ENCODE results near the gene PARVB.
"Not testable (repeated sequence)": the region's sequence is repeated elsewhere in the genome, so short reads cannot be mapped to it uniquely, and the experiment has no call there.

The PARVB gene

DNA sequence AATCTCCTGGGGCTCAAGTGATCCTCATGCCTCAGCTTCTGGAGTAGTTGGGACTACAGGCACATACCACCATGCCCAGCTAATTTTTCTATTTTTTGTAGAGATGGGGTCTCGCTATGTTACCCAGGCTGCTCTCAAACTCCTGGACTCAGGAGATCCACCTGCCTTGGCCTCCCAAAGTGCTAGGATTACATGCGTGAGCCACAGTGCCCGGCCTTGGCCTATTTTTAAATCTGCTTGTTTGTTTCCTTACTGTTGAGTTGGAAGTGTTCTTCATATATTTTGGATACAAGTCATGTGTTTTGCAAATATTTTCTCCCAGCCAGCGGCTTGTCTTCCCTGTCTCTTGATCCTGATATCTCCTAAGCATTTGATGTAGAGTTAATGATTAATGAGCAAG is 5.0 kb downstream of the PARVB start:
- no peak for DNase-seq

DNA sequence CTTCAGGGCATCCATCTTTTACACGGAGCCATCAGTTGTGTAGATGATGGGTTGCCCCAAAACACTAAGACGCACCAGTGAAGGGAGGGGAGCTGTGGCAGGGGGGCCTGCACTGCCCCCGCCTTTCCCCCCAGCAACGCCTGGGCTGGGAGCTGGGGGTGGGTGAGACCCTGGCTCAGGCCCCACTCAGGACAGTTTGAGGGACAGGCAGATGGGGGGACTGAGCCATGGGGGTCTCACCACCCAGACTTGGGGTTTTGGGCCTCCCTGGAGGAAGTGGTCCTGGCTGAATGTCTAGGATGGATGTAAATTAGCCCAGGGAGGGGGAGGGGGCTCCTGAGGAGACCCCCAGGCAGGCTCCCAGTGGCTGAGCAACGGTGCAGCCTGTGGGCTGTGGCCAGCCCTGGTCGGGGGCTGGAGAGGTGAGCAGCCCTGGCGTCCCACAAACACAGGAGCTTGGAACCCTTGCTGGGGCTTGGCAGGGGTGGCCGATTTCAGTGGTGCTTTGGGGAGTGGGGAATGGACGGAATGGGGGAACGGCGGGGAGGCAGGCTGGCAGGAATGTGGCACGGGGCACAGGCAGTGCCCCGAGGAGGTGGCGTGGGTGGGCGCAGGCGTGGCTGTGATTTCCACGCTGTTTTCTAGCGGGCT is 6.1 kb downstream of the PARVB start:
- no peak for DNase-seq

DNA sequence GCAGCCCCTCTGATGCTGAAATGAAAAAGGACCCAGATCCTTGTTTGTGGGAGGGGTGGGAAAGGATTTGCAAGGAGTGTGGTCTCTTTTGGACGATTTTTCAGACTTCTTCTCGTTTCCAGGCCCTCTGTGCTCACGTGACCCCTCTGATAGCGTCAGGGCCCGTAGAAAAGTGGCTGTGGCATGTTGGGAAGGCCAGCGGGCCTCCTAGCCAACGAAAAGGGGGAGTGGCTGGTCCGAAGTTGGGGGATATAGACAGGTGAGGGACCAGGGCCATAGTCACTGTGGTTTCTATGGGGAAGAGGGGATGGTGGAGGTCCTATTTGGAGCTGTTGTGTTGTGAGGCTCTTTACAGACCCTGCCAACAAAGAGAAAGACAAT is 6.6 kb downstream of the PARVB start:
- DNase-seq: no peak

DNA sequence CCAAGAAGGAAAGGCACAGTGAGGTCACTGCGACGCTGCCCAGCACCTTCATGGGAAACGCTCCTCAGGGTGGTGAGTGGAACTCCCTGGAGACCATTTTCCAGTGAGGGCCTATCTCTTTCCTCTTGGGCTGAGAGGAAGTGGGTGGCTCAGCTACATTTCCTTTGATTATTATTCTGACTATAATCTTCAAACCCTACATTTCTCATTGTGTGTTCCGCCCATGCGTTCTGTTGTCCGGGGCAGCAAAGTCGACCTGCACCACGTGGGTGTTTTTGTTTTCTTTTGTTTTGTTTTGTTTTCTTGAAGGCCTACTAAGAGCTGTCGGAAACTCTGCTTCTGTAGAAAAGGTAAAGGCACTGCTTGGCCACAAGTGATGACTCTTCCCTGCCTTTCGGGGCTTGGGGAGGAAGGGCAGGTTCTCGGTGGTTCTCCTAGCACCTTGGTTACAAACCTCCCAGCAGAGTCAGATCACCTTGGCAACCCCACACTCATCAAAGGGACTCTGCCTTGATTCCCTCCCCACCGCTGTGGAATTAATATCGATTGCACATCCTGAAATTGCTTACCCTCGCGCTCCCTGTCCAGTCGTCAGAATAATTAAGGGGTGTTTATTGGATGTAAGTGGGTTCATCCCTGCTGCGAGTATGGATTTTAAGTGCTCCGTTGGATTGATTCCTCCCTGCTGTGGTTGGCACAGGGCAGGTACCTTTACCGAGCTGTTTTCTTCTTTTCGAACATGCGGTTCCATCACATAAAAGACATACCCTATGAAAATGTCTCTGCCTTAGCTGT is 7.3 kb downstream of the PARVB start:
- no peak for DNase-seq

DNA sequence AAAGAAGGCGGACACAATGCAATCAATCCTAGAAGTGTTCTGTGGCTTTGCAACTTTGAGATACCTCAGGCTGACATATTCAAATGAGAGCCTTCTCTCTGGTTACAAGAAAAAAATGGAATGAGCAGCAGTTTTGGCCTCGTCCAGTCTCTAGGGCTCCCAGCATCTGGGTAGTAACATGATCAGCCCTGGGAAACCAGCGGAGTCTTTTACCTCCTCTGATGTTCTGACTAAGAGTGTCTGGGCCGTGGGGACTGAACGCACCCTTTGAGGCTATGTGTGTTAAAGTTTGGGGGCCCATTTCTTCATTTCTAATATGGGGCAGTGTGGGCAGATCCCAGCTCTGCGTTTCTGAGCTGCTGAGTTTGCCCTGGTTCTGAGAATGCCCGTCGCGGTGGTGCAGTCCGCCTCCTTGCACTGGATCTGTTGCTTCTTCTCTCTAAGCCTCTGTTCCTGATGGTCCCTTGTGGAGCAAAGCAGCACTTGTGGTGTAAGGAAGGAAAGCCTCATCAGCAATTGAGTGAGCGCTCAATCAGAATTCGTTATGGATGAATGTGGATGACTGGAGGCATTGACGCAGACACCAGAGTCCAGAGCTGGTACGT is 8.1 kb downstream of the PARVB start:
- no peak for DNase-seq

DNA sequence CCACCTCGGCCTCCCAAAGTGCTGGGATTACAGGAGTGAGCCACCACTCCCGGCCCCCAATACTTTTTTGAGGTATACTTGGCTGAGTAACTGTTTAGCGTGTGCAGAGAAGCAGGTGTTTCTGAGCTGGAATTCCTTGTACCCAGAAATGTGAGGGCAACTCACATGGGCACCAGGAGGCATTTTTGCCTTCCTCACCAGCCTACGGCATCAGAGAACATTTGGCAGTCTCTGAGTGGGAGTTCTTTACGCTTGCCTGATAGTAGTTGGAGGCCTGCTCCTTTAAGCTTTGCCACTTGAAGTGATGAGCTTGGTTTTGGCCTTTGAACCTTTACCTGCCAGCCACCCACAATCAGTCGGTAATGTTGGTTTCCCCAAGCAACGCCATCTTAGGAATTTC is 9.2 kb downstream of the PARVB start:
- no peak for DNase-seq

DNA sequence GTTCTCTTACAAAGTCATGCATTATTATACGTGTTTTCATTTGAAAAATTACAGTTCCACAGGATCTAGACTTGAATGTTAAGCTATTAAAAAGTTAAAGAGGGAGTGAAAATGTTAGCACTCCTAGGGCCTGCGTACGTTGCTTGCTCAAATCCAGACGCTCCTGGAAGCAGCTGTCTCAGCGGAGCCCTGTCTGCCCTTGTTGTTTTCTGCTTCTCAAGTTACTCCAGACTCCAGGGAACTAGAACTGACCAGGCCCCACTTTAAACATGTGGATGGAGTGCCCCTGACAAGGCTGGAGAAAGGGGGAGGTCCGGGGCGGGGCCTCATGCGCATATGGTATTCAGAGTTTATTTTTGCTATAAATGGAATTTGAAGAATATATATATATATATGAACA is 9.6 kb downstream of the PARVB start:
- no peak for DNase-seq

DNA sequence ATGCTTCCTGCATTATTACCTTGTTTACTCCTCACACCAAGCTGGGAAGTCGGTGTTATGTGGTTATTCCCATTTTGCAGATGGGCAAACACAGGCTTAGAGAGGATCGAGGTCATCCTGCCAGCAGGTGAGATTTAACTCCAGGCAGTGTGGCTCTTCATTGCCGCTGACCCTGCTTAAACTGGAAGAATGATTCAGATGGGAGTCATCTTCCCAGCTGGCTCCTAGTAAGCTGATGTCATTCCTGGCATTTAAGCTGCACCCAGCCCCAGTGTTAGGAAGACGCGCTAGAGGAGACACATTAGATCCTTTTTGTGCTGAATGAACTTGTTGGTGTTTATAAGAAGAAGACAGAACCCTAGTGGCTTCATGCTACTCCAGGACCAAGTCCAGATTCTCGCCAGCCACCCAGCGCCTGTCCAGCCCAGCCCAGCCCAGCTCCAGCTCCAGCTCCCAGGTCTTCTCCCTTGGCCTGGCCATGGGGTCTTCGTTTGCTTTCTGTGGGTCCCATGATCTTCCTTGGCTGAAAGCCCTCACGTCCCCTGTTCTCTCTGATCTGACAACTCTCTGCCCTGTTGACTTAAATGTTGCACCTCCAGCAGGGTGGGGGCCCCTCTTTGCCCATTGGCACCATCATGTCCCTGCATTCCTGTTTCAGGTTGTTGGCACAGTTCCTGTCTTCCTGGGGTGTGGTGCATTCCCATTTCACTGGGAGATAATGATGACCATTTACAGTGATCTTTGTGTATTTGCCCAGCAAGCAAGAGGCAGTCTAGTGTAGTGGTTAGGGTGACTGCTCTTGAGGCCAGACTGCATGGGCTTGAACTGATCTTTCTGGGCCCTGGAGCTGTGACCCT is 13.6 kb downstream of the PARVB start:
- no peak for DNase-seq

DNA sequence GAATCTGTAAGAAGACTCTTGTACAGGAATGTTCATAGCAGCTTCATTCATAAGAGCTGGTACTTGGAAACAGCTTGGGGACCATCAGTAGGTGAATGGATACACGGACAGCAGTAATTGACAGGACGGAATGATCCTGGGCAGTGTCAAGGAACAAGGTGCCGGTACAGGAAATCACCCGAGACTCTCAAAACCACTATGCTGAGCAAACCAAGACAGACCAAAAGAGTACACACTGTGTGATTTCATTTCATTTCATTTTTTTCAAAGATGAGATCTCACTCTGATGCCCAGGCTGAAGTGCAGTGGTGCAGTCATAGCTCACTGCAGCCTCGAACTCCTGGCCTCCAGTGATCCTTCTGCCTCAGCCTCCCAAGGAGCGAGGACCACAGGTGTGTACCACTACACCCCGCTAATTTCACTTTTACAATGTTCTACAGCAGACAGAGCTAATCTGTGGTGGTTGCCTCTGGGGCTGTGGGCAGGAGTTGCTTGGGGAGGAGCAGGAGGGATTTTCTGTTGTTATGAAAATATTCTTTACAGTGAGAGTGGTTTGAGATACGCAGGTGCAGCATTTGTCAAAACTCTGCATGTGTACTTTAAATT is 15.6 kb downstream of the PARVB start:
- no peak for DNase-seq

DNA sequence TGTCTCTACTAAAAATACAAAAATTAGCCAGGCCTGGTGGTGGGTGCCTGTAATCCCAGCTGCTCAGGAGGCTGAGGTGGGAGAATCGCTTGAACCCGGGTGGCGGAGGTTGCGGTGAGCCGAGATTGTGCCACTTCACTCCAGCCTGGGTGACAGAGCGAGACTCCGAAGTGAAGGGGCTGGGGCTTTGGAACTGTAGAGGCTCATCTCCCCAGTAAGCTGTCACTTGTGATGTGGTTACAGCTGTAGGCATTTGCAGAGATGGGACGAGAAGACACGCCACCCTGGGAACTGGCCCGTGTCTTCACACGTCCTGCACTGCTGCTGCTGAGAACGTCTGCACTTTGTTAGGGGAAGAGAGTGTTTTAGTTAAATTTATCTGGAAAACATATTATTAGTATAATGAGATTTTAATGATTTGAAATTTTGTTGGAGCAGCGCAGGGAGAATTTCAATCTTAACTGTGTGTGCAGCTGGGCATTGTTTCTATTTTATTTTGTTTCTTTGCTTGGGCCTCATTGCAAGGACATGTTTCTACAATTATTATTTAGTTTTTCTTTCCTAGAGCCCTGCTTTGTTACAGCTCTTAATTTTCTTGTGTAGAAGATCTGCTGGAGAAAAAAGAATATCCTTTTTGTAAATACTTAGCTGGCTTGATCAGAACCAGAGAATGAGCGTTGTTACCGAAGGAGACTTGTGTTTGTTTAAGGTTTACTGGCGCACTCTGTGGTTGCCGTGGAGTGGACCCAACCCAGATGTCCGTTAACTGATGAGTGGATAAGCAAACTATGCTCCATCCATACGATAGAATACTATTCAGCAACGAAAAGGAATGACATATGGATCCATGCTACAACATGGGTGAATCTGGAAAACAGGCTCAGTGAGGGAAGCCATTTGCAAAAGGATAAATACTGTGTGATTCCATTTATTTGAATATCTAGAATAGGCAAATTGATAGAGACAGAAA is 18.4 kb downstream of the PARVB start:
- no peak for DNase-seq

DNA sequence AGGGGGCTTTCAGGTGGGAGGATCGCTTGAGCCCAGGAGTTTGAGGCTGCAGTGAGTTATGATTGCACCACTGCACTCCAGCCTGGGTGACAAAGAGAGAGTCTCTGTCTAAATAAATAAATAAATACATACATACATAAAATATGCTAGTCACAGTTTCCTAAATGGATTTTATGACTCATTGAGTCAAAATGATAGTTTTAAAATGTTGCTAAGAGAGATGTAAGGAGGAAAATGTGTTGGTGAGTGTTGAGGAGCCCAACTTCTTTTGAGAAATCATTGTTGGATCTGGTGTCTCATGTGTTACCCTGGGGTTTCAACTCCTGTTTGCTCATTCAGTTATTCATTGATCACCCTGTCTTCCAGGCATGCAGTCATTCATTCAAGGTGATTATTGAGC is 21.0 kb downstream of the PARVB start:
- DNase-seq: no peak

DNA sequence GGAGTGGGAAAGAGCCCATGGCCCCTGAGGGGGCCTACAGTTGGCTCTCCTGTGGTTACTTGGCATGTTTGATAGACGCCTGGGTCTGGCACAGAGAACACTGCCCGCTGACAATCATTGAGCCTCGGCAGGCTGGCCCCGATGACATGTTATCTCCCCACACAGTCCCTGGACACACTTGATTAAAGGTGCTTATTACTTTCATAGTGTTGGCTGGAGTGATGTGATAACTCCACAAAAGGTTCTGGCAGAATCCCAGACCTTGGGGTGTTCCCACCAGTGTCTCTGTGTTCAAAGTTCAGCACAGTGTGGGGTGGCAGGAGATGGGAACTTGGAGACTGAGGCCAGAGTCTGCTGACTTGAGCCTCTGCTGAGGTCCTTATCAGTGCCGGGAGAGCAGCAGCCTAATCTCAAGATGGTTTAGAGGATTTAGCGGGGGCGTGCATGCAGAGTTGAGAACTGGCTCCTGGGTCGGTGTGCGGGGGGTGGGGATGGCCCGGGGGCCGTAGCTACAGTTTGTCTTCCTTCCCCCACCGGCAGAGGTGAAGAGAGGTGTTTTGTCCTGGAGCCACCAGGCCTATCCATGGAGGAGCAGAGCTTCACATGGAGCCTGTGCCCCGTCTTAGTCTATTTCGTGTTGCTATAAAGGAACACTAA is 22.5 kb downstream of the PARVB start:
- no peak for DNase-seq

DNA sequence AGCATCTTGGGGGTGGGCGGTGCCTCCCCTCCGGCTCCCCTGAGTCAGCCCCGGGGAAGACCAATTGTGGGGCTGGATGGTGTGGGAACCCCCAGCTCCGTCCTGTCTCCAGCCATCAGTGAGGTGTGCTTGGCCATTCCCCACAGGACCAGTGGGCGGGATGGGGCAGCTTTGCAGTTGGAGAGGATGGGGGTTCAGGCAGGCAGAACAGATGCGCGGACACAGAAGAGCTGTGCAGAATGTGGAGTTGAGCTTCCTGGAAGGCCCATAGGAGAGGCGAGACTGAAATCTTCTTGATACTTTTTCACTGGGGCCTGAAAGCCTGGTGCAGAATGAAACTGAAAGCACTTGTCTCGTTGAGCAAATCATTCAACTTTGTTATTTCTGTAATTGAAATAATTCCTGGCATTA is 23.8 kb downstream of the PARVB start:
- no peak for DNase-seq

DNA sequence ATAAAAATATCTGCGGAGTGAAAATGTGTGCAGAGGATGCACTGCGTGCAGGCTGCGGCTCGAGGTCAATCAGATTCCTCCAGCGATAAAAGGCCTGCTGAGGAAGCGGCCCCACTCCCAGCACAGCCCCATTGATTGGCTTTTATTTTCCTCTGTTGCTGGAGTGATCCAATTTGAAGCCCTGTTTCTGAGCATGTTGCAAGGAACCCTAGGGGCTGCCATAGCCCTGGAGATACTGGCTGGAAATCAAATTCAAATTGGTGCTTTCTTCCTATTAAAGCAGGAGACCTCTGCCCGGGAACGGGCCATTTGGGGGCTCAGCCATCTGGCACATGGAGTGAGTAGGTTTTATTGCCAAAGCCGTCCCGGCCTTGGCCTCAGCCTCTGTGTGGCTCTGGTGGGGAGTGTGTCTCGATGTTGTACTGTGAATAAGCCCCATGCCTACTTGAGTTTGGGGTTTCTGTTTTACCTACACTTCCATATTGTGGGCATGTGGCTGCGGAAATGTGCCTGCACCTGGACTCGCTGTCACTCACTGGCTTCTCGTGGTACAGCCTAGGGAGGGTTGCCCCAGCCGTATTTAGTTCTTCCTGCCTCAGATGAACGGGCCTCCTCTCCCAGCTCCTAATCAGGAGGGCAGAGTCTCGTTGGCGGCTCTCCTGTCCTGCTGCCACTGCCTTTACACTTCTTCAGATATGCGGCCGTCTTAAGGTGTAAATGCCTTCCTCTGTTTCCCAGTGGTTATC is 25.6 kb downstream of the PARVB start:
- no peak for DNase-seq

DNA sequence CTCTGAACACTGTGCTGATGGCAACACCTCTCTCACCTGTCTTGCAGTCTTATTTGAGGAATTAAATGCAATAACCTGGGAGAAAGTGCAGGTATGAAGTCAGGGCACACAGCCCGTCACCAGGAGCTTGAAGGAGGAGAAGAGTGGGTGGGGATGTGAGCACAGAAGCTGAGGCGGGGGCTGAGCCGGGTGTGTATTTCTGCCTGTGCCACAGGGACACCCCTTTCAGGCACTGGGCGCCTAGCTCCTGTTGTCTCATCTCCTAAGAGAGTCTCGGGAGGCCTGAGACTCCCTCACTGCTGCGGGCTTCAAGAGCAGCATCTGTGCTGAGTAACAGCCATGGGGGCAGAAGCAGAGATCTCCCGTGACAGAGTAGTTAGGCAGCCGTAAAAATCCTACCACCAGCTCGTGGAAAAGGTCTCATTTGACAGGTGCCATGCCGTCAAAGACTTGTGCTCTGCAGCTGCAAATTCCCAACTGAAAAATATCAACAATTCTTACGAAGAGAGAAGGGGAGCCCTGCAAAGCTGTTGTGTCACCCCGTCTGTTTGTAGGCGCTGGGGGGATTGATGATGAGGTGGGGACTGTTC is 26.8 kb downstream of the PARVB start:
- no peak for DNase-seq

DNA sequence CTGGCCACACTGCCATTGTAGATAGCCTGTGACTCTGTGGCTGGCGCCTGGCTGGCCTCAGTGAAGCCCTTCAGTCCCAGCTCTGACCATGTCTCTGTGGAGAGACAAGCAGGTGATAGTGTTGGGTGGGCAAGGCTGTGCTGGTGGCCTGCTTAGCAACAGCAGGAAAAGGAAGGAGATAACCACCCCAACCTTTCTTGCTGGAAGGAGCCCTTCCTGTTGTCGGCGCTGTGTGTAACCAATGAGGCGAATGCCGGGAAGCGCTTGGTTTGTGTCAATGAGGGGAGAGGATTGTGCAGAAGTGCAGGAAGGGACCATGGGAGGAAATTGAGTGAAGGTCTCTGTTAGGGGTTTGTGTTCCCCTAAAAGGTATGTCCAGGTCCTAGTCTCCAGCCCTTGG is 27.3 kb downstream of the PARVB start:
- no peak for DNase-seq

DNA sequence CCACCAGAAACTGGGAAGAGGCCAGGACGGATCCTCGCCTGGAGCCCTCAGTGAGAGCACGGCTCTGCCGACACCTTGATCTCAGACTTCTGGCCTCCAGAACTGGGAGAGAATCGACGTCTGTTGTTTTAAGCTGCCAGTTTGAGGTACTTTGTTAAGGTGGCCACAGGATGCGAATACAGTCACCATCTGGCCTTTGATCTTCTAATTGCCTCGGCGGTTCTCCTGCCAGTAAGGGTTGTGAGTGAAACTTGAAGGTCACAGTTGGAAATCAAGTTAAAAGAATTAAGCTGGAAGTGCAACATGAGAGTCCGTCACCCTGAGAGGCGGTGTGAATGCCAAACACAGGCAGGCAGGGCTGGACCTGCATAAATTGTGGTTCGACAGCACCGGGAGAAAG is 27.9 kb downstream of the PARVB start:
- no peak for DNase-seq

DNA sequence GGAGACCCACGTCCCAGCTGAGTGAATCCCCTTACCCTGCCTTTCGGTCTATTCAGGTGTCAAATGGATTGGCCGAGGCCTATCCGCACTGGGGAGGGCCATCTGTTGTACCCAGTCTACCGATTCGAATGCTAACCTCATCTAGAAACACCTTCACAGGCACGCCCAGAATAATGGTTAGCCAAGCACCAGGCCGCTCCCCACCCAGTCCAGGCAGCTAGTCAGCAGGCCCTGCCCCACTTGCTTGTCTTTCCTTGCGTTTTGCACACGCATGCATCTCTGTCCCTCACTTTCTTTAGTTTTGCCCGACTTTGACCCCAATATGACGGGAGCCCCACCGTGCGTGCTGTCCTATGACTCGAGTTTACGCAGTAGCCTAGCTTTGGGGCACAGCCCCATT is 31.7 kb downstream of the PARVB start:
- no peak for DNase-seq

DNA sequence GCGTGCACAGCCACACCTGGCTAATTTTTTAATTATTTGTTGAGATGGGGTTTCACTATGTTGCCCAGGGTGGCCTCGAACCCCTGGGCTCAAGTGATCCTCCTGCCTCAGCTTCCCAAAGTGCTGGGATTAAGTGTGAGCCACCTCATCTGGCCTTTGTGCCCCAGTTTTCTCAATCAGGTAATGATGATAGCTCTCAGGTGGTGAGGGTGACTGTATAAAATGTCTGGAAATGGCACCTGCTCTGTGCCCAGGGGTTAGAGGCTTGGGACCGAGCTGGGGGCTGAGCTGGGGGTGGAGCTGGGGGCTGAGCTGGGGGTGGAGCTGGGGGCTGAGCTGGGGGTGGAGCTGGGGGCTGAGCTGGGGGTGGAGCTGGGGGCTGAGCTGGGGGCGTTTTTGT is 32.5 kb downstream of the PARVB start:
- DNase-seq: not testable (repeated sequence)

DNA sequence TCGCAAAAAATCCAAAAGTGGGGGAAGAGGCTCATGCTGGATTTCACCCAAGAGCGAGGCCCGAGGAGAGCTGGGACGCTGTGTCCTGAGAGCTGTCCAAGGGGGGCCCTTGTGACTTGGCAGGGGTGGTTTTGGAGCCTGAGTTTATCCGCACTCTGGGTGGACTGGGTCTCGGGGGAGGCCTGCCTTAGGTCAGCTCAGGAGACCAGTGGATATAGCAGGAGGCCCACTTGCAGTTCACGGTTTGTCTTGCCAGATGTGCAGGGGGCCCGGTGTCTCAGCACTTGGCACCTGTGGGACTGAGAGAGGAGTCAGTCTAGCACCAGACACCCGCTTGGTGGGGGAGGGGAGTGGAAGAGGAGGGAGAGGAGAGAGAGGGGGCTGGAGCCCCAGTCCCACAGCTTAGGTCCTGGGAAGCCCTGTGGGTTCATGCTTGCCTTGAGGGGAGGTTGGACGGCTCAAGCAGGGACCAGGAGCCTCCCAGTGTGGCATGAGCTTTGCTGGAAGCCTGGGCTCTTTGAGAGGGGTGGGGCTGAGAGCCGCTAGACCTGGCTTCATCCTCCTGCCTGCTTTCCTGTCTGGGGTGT is 33.4 kb downstream of the PARVB start:
- DNase-seq: no peak

All from activated T-cell treated with anti-CD3 and anti-CD28 coated beads for 4 hours (primary cell).